COR-L47 (cell line): Measurements from ENCODE around the gene TOMM70.
A peak's percentile ranks its signal among the peaks of the same experiment; 100 is the strongest.
"Not testable (repeated sequence)": the region's sequence is repeated elsewhere in the genome, so short reads cannot be mapped to it uniquely, and the experiment has no call there.

Source experiments
- DNase-seq: peaks from one replicate; lab custom pipeline; 2025; lab: John Stamatoyannopoulos, UW

The TOMM70 gene

DNA sequence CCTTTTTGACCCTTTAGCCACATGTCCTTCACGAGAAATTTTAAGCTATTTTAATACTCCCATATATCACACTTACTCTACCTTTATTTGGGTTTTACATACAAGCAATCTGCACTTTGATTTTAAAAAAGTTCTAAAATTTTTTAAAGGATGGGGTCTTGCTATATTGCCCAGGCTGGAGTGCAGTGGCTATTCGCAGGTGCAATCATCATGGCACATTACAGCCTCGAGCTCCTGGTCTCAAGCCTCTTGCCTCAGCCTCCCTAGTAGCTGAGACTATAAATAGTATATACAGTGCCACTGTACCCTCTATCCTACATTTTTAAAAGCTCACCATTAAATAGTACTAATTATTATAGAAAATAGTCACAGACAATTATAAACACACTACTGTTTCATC lies 36.5 kb downstream of the TOMM70 start:
- no peak for DNase-seq

DNA sequence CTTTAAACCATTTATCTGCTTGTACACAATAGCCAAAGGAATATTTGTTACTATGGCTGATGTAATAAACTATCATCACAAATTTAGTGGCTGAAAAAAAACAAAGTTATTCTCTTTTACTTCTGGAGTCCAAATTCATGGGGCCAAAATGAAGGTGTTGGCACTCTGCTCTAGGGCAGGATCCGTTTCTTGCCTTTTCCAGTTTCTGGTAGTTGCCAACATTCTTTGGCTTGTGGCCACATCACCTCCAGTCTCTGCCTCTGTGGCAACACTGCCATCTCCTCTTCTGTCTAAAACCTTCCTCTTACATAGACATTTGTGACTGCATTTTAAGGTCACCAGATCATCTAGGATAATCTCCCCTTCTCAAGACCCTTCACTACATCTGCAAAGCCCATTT lies 39.0 kb downstream of the TOMM70 start:
- DNase-seq: no peak

DNA sequence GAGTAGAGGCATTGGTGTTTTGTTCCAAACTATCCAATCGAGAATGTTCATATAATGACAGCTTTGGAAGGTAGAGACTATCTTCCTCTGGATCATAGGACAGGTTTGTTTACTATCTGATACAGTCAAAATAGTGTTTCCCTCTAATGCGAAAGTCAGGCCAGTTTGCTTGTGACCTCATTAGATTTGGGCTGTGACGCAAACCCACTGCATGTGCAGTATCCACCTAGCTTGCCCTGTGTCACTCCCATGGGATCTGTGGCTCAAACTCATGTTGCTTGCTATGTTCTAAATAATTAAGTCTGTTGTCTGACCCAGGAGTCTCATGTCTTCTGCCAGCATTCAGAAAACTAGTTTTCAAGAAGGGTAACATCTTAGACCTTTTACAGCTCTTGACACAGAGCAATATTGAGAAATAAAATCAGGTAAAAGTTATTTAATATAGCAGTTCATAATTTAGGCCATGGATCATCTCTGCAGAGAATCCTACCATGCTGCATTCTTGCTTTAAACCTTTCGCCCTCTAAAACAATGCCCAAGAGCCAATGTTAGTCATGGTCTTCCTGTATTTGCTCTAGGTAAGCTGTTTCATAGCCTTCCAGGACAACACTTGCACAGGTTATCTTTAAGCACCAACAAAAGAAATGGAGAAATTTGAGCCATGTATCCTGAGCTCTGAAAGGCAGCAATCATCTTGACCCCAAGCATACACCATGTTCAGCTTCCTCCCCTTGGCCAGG lies 40.0 kb downstream of the TOMM70 start:
- DNase-seq: no peak

DNA sequence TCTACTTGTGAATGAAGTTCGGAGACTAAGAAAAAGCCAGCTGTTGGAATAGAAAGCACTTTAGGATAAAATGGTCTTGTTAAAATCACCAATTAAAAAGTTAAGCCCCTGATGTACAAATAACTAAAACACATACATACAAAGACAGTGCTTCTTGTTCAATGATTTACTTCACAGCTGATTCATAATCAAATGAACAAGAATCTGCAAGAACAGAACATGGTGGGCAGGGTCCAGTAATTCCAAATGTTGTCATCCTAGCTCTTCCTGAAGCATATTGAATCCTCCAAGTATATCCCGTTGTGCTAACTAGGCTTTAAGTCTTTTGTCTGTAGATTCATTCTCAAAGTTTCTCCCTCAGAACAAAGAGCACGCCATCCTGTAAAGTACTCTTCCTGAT lies 41.9 kb downstream of the TOMM70 start:
- DNase-seq: no peak

DNA sequence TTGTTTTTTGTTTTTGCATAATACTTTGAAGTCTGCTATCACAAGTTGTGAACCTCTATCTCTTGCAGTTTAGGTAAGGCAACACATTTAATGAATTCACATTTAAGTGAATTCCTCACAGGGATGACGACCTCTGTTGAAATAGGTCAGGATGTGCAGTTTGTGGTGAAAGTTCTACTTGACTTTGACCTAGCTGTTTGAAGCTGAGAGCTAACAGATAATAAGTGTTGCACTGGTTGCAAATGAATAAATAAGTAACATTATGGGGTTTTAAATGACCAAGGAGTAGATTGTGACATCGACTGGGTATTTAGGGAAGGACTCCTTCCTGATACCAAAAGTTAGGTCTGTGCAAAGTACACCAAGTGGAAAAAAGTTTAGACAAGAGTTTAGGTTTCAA lies 42.5 kb downstream of the TOMM70 start:
- DNase-seq: no peak

DNA sequence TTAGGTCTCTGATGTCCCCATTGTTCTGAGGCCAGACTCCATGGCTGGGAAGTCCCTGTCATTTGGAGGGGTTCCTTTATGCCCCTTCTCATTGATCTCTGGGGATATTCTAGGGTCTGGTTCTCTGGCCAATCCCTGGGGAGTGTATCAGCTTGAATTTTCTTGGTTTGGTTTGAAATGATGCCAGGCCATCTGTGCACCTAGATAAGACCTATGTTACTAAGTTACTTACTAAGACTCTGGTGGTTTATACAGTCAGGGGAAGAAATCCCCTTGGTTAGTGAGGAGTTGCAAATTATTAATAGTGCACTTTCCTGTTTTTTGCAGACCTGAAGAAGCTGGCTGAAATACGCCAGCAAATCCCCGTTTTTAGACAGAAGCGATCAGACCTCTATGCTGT lies 46.0 kb downstream of the TOMM70 start:
- DNase-seq: no peak

DNA sequence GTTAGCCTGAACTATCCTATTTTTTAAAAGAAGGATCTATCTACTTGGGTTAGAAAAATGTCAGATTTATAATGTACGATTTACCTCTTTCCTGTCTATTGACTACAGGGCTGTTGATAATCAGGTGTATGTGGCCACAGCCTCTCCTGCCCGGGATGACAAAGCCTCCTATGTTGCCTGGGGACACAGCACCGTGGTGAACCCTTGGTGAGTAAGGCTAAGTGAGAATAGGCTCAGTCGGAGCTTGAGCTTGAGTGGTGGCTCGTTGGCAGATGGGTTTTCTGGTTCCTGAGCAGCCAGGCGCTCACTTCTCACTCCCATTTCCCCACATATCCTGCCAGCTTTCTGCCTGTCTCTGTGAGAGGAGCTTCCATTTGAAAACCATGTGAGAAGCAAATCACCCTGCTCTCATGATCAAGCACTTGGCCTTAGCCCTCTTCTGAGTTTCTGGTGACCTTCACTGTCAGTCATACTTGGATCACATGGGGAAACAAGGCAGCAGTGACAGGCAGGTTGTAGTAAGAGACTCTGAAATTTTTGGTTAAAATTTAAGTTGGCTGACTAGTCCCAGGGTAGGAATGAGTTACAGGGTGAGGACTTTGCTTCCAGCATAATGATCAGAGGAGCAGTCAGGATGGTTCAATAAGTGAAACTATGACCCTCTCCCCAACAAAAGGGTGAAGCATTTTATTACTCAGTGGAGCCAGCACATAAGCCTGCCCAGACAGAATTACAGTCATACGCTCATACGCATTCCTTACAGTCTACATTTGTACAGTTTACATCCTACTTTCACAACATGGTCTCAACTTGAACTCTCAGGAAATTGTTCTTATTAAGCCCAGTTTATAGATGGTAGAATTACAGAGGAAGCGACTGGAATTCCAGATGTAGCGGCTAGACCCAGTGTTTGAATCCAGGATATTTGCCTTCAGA lies 48.3 kb downstream of the TOMM70 start:
- DNase-seq: no peak

DNA sequence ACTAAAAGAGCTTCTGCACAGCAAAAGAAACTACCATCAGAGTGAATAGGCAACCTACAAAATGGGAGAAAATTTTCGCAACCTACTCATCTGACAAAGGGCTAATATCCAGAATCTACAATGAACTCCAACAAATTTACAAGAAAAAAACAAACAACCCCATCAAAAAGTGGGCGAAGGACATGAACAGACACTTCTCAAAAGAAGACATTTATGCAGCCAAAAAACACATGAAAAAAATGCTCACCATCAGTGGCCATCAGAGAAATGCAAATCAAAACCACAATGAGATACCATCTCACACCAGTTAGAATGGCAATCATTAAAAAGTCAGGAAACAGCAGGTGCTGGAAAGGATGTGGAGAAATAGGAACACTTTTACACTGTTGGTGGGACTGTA lies 49.1 kb downstream of the TOMM70 start:
- DNase-seq: not testable (repeated sequence)

DNA sequence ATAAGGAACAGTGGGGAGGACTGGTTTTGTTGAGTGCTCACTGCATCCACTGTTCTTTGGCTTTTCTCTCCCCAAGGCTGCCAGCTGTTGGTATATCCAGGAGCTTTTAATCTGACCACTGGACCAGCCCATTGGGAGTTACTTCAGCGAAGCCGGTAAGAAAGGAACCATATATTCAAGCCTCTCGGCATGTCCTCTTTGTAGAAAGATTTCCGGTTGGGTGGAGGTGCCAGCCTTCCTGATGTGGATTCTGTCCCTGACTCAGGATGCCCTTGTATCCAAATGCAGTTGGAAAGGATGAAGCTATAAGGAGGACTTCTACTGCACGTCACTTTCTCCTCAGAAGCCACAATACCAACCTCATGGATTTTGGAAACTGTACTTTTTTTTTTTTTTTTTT lies 52.2 kb downstream of the TOMM70 start:
- DNase-seq: no peak

DNA sequence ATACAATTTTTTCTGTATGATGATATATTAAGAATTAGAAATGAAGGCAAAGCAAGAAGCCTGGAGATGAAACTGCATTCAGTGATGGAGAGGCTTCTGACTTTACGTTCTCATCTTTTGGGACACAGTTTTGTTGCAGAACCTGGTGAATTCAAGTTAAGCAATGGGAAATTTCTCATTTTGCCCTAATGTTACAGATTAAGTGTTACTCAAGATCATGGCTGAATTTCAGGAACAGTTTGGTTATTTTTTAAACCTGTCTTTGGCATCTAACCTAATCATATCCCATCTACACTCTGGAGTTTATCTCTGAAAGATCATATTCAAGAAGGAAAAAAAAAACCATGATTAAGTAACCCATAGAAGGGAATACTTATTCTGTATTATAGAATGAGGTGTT lies 60.4 kb downstream of the TOMM70 start:
- DNase-seq: no peak

DNA sequence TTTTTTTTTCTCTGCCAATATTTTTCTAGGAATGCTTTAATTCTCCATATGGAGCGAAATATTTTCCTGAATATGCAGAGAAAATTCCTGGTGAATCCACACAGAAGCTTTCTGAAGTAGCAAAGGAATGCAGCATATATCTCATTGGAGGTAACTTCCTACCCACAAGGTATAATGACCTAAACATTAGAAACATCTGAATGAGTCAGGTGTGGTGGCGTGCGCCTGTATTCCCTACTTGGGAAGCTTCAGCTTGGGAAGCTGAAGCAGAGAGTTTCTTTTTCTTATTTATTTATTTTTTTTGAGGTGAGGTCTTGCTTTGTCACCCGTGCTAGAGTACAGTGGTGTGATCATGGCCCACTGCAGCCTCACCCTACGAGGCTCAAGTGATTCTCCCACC lies 61.1 kb downstream of the TOMM70 start:
- no peak for DNase-seq

DNA sequence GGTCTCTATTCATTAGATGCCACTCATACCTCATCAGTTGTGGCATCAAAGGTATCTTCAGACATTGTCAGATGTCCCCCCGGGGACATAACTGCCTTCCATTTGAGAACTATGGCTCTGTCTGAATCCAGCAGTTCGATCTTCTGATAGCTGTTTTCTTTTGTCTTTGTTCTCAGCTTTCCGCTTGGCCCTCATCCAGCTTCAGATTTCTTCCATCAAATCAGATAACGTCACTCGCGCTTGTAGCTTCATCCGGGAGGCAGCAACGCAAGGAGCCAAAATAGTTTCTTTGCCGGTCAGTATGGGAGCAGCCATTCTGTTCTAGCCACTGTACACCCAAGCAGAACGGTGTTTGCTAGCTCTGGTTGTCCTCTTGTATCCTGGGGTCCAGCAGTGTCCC lies 62.0 kb downstream of the TOMM70 start:
- no peak for DNase-seq

DNA sequence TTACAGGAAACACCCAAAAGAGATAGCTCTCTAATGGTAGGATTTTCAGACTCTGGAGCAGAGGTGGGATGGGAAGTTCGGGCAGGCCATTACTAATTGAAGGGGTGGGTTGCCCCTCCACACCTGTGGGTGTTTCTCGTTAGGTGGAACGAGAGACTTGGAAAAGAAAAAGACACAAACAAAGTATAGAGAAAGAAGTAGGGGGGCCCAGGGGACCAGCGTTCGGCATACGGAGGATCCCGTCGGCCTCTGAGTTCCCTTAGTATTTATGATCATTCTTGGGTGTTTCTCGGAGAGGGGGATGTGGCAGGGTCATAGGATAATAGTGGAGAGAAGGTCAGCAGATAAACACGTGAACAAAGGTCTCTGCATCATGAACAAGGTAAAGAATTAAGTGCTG lies 64.7 kb downstream of the TOMM70 start:
- not testable (repeated sequence) for DNase-seq

DNA sequence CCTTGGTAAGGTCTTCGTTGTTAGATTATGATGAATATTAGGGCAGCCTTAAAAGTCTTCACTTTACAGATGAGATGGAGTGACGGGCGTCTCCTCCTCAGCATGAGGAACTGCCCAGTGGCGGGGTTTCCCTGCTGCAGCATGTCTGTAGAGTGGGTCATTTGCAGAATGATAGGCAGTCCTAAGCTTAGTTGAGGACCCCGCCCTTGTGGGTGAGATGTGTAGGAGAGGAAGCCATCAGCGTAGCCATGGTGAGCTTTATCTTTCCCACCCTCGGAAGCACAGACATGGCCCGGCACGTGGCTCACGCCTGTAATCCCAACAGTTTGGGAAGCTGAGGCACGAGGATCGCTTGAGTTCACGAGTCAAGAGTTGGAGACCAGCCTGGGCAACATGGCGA lies 65.5 kb downstream of the TOMM70 start:
- peak; percentile 3 for DNase-seq

DNA sequence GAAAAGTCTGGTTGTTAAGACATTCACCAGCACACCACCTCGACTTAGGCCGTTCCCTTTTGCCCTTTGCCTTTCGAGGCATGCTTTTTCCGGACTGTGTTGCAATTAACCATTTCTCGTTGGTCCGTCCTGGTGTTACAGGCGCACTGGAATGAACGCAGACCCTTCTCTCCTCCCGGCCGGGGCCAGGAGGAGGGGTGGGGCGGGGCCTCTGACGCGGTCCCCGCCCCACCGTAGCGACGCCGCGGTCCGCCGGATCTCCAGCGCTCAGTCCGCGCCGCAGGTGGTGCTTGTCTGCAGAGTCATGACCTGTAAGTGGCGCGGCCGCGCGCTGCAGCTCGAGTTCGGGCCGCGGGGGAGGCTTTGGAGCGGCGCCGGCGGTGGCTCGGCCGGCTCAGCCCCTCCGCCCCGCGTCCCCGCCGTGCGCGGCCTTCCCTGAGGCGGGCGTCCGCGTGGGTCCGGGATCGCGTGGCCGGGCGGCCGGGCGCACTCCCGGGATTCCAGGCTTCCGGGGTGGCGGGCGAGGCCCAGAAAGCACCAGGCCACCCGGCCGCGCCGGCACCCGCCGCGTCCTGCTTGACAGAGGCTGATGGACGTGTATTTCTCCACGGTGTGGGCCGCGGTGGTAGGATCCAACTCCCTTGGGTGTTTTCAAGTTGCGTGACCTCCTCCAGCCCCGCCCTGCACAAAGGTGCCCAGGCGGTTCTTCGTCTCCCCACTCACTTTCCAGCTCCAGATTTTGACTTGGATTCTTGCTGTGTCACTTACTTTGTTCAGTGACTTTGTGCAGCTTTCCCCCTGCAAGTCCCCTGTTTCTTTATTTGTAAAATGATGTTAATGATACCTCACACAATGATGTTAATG lies 66.2 kb downstream of the TOMM70 start, which contains the start of gene NIT2:
Gene NIT2 (plus strand): TSS at position 270 of the 864 bp plus-strand sequence. CDS start 35 bp downstream, at position 305.
- peak; percentile 84 for DNase-seq

DNA sequence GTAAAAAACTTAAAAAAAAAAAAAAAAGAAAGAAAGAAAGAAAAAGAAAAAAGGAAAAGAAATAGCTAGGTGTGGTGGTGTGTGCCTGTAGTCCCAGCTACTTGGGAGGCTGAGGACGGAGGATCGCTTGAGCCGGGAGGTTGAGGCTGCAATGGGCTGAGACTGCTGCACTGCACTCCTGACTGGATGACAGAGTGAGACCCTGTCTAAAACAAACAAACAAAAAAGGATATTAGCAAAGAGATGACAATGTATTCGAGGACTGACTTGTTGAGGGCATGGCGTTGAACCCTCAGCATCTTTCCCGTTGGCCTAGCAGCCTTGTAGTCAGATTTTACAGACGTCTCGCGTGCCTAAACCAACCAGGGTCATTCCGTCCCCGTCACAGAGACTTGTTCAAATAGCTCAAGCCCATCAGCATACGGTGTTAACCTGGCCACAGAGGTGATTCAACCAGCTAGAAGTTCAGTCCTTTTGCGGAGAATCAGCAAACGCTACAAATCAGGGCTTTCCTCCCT lies 66.9 kb downstream of the TOMM70 start:
- no peak for DNase-seq

DNA sequence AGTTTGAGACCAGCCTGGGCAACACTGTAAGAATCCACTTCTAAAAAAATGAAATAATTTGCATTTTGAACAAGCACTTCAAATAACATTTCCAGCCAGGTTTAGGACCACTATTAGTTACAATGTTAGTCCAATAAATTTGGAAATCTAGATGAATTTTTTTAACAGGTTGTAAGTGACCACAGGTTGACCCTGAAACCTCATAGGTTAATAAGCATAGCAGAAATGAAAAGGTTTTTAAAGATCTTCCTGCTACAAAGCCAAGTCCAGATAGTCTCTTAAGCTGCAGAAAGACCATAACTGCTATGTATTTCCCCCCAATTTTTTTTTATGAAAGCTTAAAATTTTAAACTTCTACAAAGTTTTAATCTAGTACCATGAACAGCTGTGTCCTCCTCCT lies 67.8 kb downstream of the TOMM70 start:
- no peak for DNase-seq

DNA sequence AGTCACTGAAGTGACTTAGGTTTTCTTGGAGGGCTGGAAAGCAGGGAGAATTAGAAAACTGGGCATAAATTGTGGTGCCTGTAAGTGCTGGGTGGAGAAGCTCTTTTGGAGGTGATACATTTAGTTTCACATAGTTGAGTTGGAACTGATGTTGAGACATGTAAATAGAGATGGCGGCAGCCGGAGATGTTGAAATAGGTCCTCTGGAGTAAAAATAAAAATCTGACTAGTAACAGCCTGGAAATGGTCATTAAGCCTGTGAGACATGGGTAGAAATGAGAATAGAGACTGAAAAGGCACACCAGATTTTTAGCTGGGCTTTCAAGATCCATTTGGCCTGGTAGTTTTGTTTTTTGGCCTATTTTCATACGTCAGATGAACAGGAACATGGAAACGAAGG lies 69.2 kb downstream of the TOMM70 start:
- DNase-seq: no peak

DNA sequence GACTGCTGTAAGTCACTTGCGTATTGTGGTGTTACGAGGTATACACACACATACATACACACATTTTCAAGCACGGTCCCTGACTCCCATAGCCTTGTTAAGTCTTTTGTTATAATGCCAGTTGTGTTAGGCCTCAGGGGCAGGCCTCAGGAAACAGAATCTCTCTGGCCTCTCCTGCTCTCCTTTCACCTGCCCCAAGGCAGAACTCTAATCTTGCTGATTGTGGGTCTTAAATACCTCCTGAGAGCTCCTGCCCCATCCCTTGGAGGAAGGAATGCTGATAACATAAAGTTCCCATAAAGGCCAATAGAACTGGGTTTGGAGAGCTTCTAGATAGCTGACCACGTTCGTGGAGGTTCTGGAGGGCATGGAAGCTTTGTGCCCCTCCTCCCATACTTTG lies 70.2 kb downstream of the TOMM70 start:
- DNase-seq: no peak

DNA sequence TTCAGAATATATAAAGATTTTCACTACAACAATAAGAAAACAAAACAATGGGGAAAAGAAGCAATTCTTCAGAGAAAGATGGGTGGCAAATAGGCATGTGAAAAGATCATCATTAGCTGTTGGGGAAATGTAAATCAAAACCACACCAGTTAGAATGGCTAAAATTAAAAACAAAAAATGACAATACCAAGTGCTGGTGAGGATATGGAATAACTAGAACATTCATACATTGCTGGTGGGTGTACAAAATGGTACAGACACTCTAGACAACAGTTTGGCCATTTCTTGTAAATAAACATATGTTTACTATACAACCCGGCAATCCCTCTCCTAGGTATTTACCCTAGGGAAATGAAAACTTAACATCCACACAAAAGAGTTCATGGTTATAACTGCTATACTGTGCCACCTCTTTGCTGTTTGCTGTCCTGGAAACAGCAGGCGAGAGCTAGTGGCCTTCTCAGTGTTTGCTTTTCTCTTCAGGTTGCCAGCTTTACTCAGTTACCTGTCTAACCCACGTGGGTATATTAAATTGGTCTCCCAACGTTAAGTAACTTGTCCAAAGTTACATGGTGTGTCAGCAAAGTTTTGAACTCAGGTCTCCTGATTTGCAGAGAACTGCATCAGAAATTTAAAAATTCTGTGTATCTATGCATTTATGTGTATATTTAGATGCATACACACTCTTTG lies 70.9 kb downstream of the TOMM70 start:
- no peak for DNase-seq

DNA sequence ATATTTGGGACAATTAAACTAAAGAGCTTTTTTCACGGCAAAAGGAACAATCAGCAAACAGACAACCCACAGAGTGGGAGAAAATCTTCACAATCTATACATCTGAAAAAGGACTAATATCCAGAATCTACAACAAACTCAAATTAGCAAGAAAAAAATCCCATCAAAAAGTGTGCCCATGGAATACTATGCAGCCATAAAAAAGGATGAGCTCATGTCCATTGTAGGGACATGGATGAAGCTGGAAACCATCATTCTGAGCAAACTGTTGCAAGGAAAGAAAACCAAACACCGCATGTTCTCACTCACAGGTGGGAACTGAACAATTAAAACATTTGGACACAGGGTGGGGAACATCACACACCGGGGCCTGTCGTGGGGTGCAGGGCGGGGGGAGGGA lies 73.5 kb downstream of the TOMM70 start:
- not testable (repeated sequence) for DNase-seq
